LNCAP (cell line): ENCODE data around the gene MSL1.

ENCODE experiments used
- TF ChIP-seq, protein P1 (sequence below): fragments of 450-650 bp; IDR thresholded peaks from 2 replicates; pipeline ENCODE4 v1.5.1; 2017; ENCODE audit warnings: mild to moderate bottlenecking

MSL1 gene

DNA sequence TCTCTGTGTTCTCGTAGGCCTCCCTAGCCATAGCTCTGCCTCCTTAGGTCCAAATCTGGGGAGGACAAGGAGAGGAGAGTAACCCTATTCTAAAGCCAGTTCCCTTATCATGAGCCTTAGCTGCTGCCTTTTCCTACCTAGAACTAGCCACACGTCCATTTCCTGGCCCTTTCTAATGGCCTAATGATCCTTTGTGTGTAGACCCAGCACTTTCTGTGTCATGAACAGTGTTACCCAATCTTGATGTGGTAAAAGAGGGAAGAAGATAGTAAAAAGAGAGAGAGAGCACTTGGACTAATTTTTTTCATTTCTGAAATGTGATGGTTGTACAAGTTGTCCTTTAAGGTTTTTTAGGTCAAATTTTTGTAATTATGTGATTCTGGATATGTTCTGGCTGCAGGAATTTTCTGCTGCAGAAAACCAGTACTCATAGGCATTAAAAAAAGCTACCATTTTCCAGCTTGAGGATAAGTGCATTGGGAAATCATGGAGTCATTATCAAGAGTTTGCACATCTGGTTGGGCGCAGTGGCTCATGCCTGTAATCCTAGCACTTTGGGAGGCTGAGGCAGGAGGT lies 36.8 kb downstream of the MSL1 start:
- TF ChIP-seq, protein P1, sequence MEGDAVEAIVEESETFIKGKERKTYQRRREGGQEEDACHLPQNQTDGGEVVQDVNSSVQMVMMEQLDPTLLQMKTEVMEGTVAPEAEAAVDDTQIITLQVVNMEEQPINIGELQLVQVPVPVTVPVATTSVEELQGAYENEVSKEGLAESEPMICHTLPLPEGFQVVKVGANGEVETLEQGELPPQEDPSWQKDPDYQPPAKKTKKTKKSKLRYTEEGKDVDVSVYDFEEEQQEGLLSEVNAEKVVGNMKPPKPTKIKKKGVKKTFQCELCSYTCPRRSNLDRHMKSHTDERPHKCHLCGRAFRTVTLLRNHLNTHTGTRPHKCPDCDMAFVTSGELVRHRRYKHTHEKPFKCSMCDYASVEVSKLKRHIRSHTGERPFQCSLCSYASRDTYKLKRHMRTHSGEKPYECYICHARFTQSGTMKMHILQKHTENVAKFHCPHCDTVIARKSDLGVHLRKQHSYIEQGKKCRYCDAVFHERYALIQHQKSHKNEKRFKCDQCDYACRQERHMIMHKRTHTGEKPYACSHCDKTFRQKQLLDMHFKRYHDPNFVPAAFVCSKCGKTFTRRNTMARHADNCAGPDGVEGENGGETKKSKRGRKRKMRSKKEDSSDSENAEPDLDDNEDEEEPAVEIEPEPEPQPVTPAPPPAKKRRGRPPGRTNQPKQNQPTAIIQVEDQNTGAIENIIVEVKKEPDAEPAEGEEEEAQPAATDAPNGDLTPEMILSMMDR: no peak

DNA sequence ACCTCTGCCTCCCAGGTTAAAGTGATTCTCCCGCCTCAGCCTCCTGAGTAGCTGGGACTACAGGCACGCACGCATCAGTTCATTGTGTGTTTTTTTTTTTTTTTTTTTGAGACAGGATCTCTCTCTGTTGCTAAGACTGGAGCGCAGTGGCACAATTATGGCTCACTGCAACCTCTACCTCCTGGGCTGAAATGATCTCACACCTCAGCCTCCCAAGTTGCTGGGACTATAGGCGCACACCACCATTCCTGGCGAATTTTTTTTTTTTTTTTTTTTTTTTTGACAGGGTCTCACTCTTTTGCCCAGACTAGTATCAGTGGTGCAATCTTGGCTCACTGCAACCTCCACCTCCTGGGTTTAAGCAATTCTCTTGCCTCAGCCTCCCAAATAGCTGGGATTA lies 37.7 kb downstream of the MSL1 start:
- TF ChIP-seq, protein P1: no peak

DNA sequence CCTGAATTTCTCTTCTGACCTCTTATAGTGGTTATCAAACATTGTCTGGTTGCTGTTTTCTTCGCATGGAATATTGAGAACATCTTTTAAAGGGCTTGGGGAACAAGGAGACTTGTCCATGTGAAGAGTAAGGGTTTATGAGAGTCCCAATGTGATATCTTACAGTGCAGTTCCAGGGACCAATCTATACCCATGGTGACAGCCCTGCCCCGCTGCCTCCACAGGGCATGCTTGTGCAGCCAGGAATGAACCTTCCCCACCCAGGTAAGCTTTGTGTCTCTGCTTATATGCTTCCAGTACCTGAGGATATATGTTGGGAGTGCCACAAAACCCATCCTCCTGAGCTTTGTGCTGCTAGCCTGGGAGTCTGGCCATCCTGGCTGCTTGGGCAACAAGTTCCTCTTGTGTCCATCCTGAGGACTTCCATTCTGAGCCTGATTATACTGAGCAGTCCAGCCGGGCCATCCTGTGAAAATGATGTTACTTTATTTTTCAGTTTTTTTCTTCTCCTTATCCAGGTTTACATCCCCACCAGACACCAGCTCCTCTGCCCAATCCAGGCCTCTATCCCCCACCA lies 46.0 kb downstream of the MSL1 start:
- TF ChIP-seq, protein P1: no peak

DNA sequence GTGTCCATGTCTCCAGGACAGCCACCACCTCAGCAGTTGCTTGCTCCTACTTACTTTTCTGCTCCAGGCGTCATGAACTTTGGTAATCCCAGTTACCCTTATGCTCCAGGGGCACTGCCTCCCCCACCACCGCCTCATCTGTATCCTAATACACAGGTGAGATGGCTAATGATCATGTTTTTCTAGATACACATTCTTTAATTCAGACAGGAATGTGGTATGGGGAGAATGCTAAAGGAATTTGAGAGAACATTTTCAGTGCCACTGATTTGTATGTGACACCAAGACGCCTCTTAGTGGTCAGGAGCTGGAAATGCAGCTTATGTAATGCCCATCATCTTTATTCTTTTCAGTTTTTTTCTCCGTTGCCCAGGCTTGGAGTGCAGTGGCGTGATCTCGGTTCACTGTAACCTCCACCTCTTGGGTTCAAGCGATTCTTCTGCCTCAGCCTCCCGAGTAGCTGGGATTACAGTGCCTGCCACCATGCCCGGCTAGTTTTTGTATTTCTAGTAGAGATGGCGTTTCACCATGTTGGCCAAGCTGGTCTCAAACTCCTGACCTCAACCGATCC lies 46.6 kb downstream of the MSL1 start:
- TF ChIP-seq, protein P1: peak; percentile 77

DNA sequence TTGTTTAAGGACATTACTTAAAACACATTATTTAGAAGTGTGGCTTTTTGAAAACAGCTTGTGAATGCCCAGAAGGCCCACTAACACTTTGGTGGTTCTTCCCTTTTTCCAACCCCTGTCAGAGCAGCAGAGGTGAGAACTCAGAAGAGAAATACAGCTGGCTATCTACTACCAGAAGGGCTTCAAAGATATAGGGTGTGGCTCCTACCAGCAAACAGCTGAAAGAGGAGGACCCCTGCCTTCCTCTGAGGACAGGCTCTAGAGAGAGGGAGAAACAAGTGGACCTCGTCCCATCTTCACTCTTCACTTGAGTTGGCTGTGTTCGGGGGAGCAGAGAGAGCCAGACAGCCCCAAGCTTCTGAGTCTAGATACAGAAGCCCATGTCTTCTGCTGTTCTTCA lies 48.6 kb downstream of the MSL1 start:
- TF ChIP-seq, protein P1: no peak

DNA sequence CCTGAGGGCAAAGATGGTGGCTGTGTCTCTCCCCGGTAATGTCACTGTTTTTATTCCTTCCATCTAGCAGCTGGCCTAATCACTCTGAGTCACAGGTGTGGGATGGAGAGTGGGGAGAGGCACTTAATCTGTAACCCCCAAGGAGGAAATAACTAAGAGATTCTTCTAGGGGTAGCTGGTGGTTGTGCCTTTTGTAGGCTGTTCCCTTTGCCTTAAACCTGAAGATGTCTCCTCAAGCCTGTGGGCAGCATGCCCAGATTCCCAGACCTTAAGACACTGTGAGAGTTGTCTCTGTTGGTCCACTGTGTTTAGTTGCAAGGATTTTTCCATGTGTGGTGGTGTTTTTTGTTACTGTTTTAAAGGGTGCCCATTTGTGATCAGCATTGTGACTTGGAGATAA lies 50.0 kb downstream of the MSL1 start:
- TF ChIP-seq, protein P1: no peak

DNA sequence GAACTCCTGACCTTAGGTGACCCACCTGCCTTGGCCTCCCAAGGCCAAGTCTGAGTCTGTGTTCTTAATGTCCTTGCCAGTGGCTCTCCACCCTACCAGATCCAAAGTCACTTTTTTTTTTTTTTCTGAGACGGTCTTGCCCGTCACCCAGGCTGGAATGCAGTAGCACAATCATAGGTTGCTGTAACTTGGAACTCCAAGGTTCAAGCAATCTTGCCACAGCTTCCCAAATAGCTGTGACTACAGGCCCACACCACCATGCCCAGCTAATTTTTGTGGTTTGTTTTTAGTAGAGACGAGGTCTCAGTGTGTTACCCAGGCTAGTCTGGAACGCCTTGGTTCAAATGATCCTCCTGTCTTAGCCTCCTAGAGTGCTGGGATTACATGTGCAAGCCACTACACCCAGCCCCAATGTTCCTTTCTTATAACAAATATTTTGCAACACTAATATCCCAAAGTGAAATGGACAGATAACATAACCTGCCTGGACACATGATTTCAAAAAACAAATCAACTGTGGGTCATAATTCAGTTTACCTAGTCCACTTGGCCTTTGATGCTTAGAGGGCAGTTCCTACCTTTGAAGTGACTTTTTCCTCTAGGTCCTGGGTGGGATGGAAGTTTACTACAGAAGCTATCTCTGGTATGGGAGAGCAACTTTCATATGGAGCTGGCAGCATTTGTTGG lies 51.5 kb downstream of the MSL1 start:
- TF ChIP-seq, protein P1: no peak
